ENCODE data around the gene DENND1A.

Gene DENND1A

DNA sequence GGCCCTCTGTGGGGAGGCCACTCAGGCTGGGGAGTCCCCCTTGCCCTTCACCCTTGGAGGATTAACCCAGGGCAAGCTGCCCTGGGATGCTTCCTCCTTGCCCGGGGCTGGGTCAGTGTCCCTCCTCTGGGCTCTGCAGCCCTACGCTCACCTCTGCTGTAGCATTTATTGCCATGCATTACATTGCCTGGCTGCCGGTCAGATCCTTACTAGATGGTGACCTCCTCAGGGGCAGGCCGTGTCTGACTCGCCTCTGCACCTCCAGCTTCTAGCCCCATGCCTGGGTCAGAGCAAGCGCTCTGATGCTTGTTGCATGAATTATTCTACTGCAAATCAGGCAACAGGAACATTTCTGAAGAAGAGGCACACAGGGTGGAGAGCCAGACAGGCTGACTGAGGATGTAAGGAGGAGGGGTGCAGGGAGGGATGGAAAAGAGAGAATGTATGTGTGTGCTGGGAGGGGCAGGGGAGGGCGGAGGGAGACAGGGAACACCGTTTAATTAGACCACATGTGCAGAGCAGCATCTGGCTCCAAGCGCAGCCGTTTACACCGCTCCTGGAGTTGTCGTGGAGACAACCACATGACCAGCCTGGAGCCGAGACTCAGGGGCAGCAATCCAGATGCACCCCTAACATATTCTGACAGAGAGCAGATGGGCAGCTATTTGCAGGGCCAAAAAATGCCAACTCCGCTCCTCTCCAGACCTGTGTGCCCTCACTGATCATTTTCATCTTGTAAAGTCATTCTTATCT, 456.9 kb downstream of the DENND1A start:
- H3K4me3 ChIP-seq (ENCODE audit: control insufficient read depth, low read depth, low read length), result no peak overlapping the region
- no peak for DNase-seq (ENCODE audit: low read depth)
- TF ChIP-seq, protein P1, sequence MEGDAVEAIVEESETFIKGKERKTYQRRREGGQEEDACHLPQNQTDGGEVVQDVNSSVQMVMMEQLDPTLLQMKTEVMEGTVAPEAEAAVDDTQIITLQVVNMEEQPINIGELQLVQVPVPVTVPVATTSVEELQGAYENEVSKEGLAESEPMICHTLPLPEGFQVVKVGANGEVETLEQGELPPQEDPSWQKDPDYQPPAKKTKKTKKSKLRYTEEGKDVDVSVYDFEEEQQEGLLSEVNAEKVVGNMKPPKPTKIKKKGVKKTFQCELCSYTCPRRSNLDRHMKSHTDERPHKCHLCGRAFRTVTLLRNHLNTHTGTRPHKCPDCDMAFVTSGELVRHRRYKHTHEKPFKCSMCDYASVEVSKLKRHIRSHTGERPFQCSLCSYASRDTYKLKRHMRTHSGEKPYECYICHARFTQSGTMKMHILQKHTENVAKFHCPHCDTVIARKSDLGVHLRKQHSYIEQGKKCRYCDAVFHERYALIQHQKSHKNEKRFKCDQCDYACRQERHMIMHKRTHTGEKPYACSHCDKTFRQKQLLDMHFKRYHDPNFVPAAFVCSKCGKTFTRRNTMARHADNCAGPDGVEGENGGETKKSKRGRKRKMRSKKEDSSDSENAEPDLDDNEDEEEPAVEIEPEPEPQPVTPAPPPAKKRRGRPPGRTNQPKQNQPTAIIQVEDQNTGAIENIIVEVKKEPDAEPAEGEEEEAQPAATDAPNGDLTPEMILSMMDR (conservative IDR thresholded peaks at IDR 0.05; ENCODE audit: control insufficient read depth, insufficient read depth, low read depth, low read length), result no peak

DNA sequence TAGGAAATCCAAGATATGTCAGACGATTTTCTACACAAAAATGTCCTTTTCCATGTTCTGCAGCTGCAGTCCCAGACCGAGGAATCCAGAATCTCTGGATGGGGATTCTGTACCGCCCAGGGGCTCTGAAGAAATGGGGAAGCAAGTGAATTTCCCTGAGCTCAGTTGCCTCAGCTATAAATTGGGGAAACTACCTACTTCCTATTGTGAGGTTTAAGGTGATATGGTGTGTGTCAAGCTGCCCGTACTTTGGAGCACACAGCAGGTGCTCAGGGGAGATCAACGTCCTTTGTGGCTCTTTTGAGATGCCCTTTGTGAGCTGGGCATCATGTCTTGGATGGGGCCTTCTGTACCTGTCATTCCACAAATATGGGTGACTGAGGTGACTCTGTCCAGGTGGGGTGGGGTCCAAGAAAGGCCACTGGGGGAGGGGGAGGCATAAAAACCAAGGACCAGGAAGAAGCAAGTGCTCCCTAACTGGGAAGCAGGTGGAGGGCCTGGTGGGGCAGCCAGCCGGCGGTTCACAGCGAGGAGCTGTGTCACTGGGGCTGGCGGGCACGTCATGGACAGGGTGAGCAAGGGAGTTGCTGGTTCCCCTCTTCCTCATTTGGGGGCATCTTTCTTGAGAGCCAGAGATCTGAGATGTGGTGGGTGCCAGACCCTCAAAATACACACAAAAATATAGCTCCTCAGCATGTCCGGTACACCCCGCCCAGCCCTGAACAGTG, 457.9 kb downstream of the DENND1A start:
- no peak overlapping the region for H3K4me3 ChIP-seq (ENCODE audit: control insufficient read depth, low read depth, low read length)
- TF ChIP-seq, protein P1 (conservative IDR thresholded peaks at IDR 0.05; ENCODE audit: control insufficient read depth, insufficient read depth, low read depth, low read length), result no peak
- no peak for DNase-seq (ENCODE audit: low read depth)

DNA sequence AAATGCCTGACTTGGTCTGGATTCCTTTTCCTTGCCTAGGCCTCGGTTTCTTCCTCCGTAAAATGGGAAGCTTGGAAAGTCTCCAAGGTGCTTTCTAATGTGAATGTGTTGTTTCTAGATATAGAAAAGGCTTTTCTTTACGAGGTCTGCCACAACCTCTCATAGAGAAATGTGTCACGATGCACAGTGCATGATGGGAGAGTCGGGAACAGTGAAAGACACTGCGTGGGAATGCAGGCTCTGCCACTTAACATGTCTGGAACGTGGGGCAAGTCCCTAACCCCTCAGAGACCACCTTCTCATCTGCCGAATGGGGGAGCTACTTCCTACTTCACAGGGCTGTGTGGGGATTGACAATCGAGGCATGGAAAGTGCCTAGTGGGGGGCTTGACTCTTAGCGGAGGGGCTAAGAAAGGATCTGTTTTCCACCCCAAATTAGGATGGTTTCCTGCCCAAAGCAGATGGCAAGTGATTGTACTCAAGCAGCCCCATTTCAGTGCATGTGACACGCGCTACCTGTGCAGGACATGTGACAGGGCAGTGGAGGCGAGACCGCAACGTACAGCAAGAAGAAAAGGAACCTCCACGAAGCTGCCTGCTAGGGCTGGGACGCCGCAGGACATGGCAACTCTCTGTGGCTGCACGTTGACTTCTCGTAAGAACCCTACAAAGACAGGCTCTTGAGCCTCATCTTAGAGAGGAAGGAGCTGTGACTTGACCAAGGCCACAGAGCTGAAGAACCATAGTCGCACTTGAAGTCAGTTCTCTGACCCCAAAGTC, 458.7 kb downstream of the DENND1A start:
- H3K4me3 ChIP-seq (ENCODE audit: control insufficient read depth, low read depth, low read length), result no peak overlapping the region
- DNase-seq (ENCODE audit: low read depth), result no peak
- TF ChIP-seq, protein P1 (conservative IDR thresholded peaks at IDR 0.05; ENCODE audit: control insufficient read depth, insufficient read depth, low read depth, low read length), result no peak

DNA sequence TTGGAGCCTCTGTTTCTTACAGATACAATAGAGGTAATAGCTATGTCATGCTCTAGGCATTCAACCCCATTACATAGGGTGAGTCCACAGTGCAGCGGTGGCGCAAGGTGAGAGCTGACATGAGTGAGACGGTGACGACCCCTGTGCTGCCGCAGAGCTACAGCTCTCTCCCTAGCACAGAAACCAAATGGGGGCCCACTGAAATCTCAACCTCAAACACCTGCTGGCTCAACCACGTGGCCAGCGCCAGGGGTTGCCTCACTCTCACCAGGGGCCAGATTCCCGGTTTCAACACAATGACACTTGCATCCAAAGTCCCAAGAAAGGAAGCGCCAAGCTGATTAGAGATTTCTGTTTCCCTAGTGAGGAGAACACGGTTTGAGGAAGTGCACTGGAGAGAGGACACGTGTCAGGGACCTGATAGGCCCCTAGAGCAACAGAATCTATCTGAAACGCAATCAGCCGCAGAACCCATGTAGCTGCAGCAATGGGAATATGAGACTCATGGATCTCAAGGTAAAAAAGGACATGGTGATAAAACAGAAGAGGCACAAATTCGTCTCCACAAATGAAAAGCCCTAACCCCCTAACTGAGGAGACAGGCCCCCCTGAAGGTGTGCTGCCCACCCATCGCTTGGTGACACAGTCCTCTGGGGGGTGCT, 459.7 kb downstream of the DENND1A start:
- no peak for DNase-seq (ENCODE audit: low read depth)
- H3K4me3 ChIP-seq (ENCODE audit: control insufficient read depth, low read depth, low read length), result no peak overlapping the region
- TF ChIP-seq, protein P1 (conservative IDR thresholded peaks at IDR 0.05; ENCODE audit: control insufficient read depth, insufficient read depth, low read depth, low read length), result no peak

DNA sequence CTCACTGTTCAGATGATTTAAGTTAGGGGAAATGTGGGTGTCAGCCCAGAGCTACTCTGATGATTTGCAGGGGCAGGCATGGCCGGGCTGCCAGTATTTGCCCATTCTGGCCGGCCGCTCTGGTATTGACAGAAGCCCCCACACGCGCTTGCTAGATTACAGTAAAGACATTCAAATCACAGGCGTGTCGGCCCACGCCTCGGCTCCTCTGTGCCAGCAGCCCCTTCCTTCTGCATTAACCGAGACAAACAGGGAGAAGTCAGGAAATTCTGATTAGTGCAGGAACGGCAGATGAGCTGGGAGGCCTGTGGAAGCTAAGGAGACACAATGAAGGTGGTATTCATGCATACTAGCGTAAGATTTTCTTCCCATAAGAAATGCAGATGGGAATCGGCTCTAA, 460.6 kb downstream of the DENND1A start:
- H3K4me3 ChIP-seq (ENCODE audit: control insufficient read depth, low read depth, low read length), result no peak overlapping the region
- TF ChIP-seq, protein P1 (conservative IDR thresholded peaks at IDR 0.05; ENCODE audit: control insufficient read depth, insufficient read depth, low read depth, low read length), result no peak
- DNase-seq (ENCODE audit: low read depth), result no peak

DNA sequence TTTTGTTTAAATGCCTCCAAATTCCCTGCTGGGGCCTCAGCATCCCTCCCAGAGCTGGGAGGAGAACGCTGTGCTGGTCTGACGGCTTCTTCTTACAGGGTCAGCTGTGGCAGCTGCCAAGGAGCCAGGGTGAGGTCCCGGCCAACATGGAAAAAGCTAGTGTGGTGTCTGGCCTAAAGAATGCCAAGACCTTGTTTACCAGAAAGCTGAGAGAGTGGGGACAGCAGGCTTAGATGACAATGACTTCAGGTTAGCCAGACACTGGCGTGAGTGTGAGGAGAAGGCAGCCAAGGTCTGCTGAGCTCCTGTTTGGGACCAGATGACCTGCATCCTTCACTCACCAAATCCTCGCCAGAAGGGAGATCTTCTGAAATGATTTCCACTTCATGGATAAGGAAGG, 461.4 kb downstream of the DENND1A start:
- TF ChIP-seq, protein P1 (conservative IDR thresholded peaks at IDR 0.05; ENCODE audit: control insufficient read depth, insufficient read depth, low read depth, low read length), result no peak
- no peak for DNase-seq (ENCODE audit: low read depth)
- no peak overlapping the region for H3K4me3 ChIP-seq (ENCODE audit: control insufficient read depth, low read depth, low read length)
